ENCODE measurements around the gene ASTL.

ASTL gene

GRCh38 chr2:96117701-96118588 is 20.4 kb downstream of the ASTL start:
- WGBS = 47% methylated on average over 17 of the region's 17 CpGs
- Histone ChIP-seq H3K79me1 (replicated peaks; ENCODE audit: low read length, poor library complexity, severe bottlenecking) (no peaks in the 10 kb centered on the region), H2BK12ac (ENCODE audit: low read length in 2 of 2) (no peak overlapping the region)

GRCh38 chr2:96116879-96117533 is 21.3 kb downstream of the ASTL start:
- no peaks in the 10 kb centered on the region for H3K9me3 ChIP-seq (ENCODE audit: control insufficient read depth, low read length)
- peak overlapping the region in 1 of 2 experiments; percentile 50 for H3K14ac ChIP-seq (ENCODE audit: low read length in 2 of 2)
- no peak overlapping the region for H2BK15ac ChIP-seq (ENCODE audit: low read depth, poor library complexity, severe bottlenecking)
- no peak overlapping the region for H2BK5ac ChIP-seq (ENCODE audit: low read depth, low read length, poor library complexity, severe bottlenecking)
- H3K4ac ChIP-seq (ENCODE audit: low read depth in 1 of 2, low read length in 2 of 2) = no peak overlapping the region
- peaks cover 0 to 6% of the 10 kb centered on the region in 2 experiments for H3K36me3 ChIP-seq (ENCODE audit: control insufficient read depth in 1 of 2, insufficient read depth in 2 of 2, low read depth in 1 of 2, low read length in 2 of 2)
- peak overlapping the region; percentile 85 for H3K4me2 ChIP-seq (ENCODE audit: low read length, poor library complexity, severe bottlenecking)
- H4K8ac ChIP-seq (ENCODE audit: low read length) = no peak overlapping the region
- H4K91ac ChIP-seq (ENCODE audit: low read length) = no peak overlapping the region
- H3K18ac ChIP-seq (ENCODE audit: low read depth in 1 of 2, low read length in 2 of 2) = no peak overlapping the region
- H2AFZ ChIP-seq (ENCODE audit: low read depth, low read length) = no peak overlapping the region
- peaks cover 15% of the 10 kb centered on the region for H3K4me1 ChIP-seq (ENCODE audit: control insufficient read depth, insufficient read depth, low read depth, low read length)
- no peak overlapping the region for H2AK5ac ChIP-seq (ENCODE audit: low read length, severe bottlenecking)
- peaks cover 79 to 85% of the 10 kb centered on the region in 2 experiments for H3K27me3 ChIP-seq (ENCODE audit: control insufficient read depth in 1 of 2, insufficient read depth in 1 of 2, low read length in 2 of 2)
- H2BK12ac ChIP-seq (ENCODE audit: low read length in 2 of 2) = no peak overlapping the region
- 2% methylated on average over 50 of the region's 62 CpGs for WGBS
- H3K23ac ChIP-seq (ENCODE audit: low read length in 2 of 2) = peak overlapping the region in 1 of 2 experiments; percentile 66
- H3K79me1 ChIP-seq (replicated peaks; ENCODE audit: low read length, poor library complexity, severe bottlenecking) = no peaks in the 10 kb centered on the region
- no peak overlapping the region for H2BK120ac ChIP-seq (ENCODE audit: low read depth, low read length)
- no peak overlapping the region for H3K27ac ChIP-seq (ENCODE audit: low read length, poor library complexity, severe bottlenecking)
- H3K9ac ChIP-seq (ENCODE audit: low read length) = peak overlapping the region; percentile 60
- DNase-seq = peak; percentile 22
- H3K4me3 ChIP-seq (ENCODE audit: insufficient read depth in 1 of 2, low read depth in 1 of 2, low read length in 2 of 2) = peak overlapping the region; percentile 47 to 63

More at GRCh38 chr2:96117701-96118588, 20.4 kb downstream of the ASTL start:
- H3K4me3 ChIP-seq (ENCODE audit: insufficient read depth in 1 of 2, low read depth in 1 of 2, low read length in 2 of 2) = no peak overlapping the region
- no peak overlapping the region for H2BK5ac ChIP-seq (ENCODE audit: low read depth, low read length, poor library complexity, severe bottlenecking)
- no peak overlapping the region for H2AFZ ChIP-seq (ENCODE audit: low read depth, low read length)
- no peak for DNase-seq
- H2BK120ac ChIP-seq (ENCODE audit: low read depth, low read length) = no peak overlapping the region
- no peaks in the 10 kb centered on the region for H3K9me3 ChIP-seq (ENCODE audit: control insufficient read depth, low read length)
- no peak overlapping the region for H3K4ac ChIP-seq (ENCODE audit: low read depth in 1 of 2, low read length in 2 of 2)
- H2AK5ac ChIP-seq (ENCODE audit: low read length, severe bottlenecking) = no peak overlapping the region
- H3K14ac ChIP-seq (ENCODE audit: low read length in 2 of 2) = no peak overlapping the region
- H3K27ac ChIP-seq (ENCODE audit: low read length, poor library complexity, severe bottlenecking) = no peak overlapping the region
- no peak overlapping the region for H3K18ac ChIP-seq (ENCODE audit: low read depth in 1 of 2, low read length in 2 of 2)
- H3K23ac ChIP-seq (ENCODE audit: low read length in 2 of 2) = no peak overlapping the region
- H2BK15ac ChIP-seq (ENCODE audit: low read depth, poor library complexity, severe bottlenecking) = no peak overlapping the region
- H3K27me3 ChIP-seq (ENCODE audit: control insufficient read depth in 1 of 2, insufficient read depth in 1 of 2, low read length in 2 of 2) = peaks cover 85 to 89% of the 10 kb centered on the region in 2 experiments
- peaks cover 15% of the 10 kb centered on the region for H3K4me1 ChIP-seq (ENCODE audit: control insufficient read depth, insufficient read depth, low read depth, low read length)
- no peak overlapping the region for H4K91ac ChIP-seq (ENCODE audit: low read length)
- no peak overlapping the region for H4K8ac ChIP-seq (ENCODE audit: low read length)
- no peak overlapping the region for H3K4me2 ChIP-seq (ENCODE audit: low read length, poor library complexity, severe bottlenecking)
- H3K9ac ChIP-seq (ENCODE audit: low read length) = no peak overlapping the region
- peaks cover 0 to 6% of the 10 kb centered on the region in 2 experiments for H3K36me3 ChIP-seq (ENCODE audit: control insufficient read depth in 1 of 2, insufficient read depth in 2 of 2, low read depth in 1 of 2, low read length in 2 of 2)

- no peak within 1 kb of the TSS for H4K91ac ChIP-seq (ENCODE audit: low read length)
- H3K79me1 ChIP-seq (replicated peaks; ENCODE audit: low read length, poor library complexity, severe bottlenecking) = no peaks in the 10 kb centered on the region
- no peak within 1 kb of the TSS for H4K8ac ChIP-seq (ENCODE audit: low read length)
- no peak within 1 kb of the TSS for H2BK12ac ChIP-seq (ENCODE audit: low read length in 2 of 2)
- DNase-seq = peak; percentile 30
- H3K27ac ChIP-seq (ENCODE audit: low read length, poor library complexity, severe bottlenecking) = no peak within 1 kb of the TSS
- H2BK5ac ChIP-seq (ENCODE audit: low read depth, low read length, poor library complexity, severe bottlenecking) = no peak within 1 kb of the TSS
- peak within 1 kb of the TSS; percentile 85 for H3K4me2 ChIP-seq (ENCODE audit: low read length, poor library complexity, severe bottlenecking)
- peak within 1 kb of the TSS in 1 of 2 experiments; percentile 50 for H3K14ac ChIP-seq (ENCODE audit: low read length in 2 of 2)
- H3K23ac ChIP-seq (ENCODE audit: low read length in 2 of 2) = peak within 1 kb of the TSS in 1 of 2 experiments; percentile 66
- WGBS = 3% methylated on average over 29 of the region's 64 CpGs
- H3K4ac ChIP-seq (ENCODE audit: low read depth in 1 of 2, low read length in 2 of 2) = no peak within 1 kb of the TSS
- peaks cover 0 to 6% of the 10 kb centered on the region in 2 experiments for H3K36me3 ChIP-seq (ENCODE audit: control insufficient read depth in 1 of 2, insufficient read depth in 2 of 2, low read depth in 1 of 2, low read length in 2 of 2)
- no peak within 1 kb of the TSS for H2BK15ac ChIP-seq (ENCODE audit: low read depth, poor library complexity, severe bottlenecking)
- H3K4me3 ChIP-seq (ENCODE audit: insufficient read depth in 1 of 2, low read depth in 1 of 2, low read length in 2 of 2) = peak within 1 kb of the TSS; percentile 47 to 63
- no peaks in the 10 kb centered on the region for H3K9me3 ChIP-seq (ENCODE audit: control insufficient read depth, low read length)
- no peak within 1 kb of the TSS for H2AFZ ChIP-seq (ENCODE audit: low read depth, low read length)
- H3K4me1 ChIP-seq (ENCODE audit: control insufficient read depth, insufficient read depth, low read depth, low read length) = peaks cover 15% of the 10 kb centered on the region
- peak within 1 kb of the TSS; percentile 60 for H3K9ac ChIP-seq (ENCODE audit: low read length)
- no peak within 1 kb of the TSS for H2BK120ac ChIP-seq (ENCODE audit: low read depth, low read length)
- H3K27me3 ChIP-seq (ENCODE audit: control insufficient read depth in 1 of 2, insufficient read depth in 1 of 2, low read length in 2 of 2) = peaks cover 74 to 80% of the 10 kb centered on the region in 2 experiments
- H3K18ac ChIP-seq (ENCODE audit: low read depth in 1 of 2, low read length in 2 of 2) = no peak within 1 kb of the TSS
- H2AK5ac ChIP-seq (ENCODE audit: low read length, severe bottlenecking) = no peak within 1 kb of the TSS
Measured at GRCh38 chr2:96116424-96116878, 21.9 kb downstream of the ASTL start, which contains the start of gene ADRA2B. TSS of gene ADRA2B (minus strand) at chr2:96116571. CDS start at chr2:96116149, 422 bp downstream.

All from mesenchymal stem cell (in vitro differentiated cells and primary cell).